ENCODE results near the gene NELFB.

DNA sequence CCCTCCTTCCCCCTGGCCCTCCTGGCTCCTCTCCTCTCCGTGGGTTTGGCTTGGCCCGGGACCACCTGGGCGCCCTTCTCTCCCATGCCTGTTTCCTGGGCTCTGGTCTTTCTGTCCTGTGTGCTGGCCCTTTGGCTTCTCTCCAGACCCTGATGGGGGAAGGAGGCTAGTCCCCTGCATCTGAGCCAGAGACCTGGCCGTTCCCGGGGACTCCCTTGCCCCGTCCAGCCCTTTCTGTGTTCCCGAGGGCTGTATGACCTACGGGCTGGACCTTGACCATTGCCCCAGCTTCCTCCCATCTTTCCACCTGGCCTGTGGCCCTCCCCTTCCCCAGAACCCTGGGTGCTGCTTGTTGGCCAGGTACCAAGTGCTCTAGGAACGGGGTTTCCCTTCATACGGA, 8.4 kb downstream of the NELFB start:
- TF ChIP-seq, protein P1, sequence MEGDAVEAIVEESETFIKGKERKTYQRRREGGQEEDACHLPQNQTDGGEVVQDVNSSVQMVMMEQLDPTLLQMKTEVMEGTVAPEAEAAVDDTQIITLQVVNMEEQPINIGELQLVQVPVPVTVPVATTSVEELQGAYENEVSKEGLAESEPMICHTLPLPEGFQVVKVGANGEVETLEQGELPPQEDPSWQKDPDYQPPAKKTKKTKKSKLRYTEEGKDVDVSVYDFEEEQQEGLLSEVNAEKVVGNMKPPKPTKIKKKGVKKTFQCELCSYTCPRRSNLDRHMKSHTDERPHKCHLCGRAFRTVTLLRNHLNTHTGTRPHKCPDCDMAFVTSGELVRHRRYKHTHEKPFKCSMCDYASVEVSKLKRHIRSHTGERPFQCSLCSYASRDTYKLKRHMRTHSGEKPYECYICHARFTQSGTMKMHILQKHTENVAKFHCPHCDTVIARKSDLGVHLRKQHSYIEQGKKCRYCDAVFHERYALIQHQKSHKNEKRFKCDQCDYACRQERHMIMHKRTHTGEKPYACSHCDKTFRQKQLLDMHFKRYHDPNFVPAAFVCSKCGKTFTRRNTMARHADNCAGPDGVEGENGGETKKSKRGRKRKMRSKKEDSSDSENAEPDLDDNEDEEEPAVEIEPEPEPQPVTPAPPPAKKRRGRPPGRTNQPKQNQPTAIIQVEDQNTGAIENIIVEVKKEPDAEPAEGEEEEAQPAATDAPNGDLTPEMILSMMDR (IDR thresholded peaks at IDR 0.05) = no peak
- no peak for TF ChIP-seq POLR2A (IDR thresholded peaks at IDR 0.05)

Data from thyroid gland (tissue), 4 donors.